HG03442 (cell line): ENCODE results near the gene CNTD1.
"Not testable (repeated sequence)": the region's sequence is repeated elsewhere in the genome, so short reads cannot be mapped to it uniquely, and the experiment has no call there.

Experiments used
- ATAC-seq: cut with Tn5 transposase; IDR thresholded peaks from one replicate; pipeline ENCODE4 v1.9.1; 2021; ENCODE audit warnings: mild to moderate bottlenecking, moderate library complexity; ENCODE audit not compliant: unreplicated experiment

Gene CNTD1

DNA sequence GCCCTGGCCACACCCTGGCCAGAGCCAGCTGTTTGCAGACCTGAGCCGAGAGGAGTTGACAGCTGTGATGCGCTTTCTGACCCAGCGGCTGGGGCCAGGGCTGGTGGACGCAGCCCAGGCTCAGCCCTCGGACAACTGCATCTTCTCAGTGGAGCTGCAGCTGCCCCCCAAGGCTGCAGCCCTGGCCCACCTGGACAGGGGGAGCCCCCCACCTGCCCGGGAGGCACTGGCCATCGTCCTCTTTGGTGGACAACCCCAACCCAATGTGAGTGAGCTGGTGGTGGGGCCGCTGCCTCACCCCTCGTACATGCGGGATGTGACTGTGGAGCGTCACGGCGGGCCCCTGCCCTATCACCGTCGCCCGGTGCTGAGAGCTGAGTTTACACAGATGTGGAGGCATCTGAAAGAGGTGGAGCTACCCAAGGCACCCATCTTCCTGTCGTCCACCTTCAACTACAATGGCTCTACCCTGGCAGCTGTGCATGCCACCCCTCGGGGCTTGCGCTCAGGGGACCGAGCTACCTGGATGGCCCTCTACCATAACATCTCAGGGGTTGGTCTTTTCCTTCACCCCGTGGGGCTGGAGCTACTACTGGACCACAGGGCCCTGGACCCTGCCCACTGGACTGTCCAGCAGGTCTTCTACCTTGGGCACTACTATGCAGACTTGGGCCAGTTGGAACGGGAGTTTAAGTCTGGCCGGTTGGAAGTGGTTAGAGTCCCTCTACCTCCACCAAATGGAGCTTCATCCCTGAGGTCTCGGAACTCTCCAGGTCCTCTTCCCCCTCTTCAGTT, 46.3 kb downstream of the CNTD1 start:
- ATAC-seq, result no peak

DNA sequence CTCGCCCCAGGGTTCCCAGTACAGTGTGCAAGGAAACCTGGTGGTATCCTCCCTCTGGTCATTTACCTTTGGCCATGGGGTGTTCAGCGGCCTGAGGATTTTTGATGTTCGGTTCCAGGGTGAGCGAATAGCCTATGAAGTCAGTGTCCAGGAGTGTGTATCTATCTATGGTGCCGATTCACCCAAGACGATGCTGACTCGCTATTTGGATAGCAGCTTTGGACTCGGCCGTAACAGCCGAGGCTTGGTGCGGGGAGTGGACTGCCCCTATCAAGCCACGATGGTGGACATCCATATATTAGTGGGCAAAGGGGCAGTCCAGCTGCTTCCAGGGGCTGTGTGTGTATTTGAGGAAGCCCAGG, 46.9 kb downstream of the CNTD1 start:
- ATAC-seq, result no peak

DNA sequence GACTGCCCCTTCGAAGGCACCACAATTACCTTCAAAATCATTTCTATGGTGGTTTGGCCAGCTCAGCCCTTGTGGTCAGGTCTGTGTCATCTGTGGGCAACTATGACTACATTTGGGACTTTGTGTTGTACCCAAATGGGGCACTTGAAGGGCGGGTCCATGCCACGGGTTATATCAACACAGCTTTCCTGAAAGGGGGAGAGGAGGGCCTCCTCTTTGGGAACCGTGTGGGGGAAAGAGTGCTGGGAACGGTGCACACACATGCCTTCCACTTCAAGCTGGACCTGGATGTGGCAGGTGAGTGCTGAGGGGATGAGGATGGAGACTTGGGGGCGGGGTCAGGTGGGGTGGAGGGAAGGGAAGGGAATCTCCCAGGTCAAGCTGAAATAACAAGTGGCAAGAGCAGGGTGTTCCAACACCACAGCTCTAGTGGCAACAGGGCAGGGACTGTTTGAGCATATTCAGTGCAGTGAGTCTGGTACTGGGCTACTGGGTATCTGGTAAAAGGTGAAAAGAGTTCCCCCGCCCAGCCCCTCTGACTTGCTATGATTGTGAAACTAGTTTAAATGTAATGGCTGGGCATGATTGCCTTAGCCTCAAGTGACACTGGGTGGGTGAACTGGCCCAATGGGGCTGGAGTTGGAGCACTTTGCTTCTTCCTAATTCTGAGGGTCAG, 47.4 kb downstream of the CNTD1 start:
- no peak for ATAC-seq

DNA sequence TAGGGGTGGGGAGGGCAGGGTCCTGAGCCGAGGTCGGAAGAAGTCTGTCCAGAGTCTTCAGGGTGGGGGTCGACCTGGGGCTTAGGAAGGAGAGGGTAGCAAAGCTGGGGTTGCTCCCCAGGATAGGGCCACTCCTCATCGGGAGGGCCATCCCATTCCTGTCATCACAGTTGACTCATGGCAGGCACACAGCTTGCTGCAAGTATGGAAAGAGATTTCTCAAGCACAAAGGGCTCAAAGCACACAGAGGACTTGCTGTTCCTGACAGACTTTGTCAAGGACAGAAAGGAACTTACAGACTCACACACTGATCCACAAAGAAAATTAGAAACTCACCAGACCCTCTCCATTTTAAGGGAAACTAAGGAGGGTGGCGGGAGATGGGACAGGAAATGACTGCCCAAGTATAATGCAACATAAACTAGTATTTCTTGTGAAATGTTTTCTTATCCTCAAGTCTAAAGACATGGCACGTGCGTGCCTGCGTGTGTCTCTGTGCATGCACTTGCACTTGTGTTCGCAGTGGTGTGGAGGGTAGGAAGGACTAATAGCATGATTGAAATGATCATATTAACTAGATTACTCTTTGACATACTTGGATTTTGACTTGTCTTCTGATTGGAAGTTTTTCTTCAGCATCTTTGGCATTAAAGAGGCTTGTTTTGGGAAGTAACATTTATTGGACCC, 48.1 kb downstream of the CNTD1 start:
- no peak for ATAC-seq

DNA sequence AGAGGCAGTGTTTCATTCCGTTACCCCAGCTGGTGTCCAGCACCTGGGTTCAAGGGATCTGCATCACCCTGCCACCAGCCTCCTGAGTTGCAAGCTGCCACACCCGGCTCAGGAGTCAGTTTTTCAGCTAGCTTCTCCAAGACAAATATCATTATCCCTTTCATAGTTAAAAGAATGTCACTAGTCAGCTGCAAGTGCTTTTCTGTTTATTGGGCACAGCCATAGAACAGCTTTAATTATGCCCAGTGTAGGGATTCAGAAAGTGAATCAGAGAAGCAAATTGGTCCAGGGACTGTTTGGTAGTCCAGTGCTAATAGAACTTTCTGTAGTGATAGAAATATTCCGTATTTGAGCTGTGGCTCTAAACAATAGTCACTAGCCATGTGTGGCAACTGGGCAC, 49.4 kb downstream of the CNTD1 start:
- ATAC-seq, result no peak

DNA sequence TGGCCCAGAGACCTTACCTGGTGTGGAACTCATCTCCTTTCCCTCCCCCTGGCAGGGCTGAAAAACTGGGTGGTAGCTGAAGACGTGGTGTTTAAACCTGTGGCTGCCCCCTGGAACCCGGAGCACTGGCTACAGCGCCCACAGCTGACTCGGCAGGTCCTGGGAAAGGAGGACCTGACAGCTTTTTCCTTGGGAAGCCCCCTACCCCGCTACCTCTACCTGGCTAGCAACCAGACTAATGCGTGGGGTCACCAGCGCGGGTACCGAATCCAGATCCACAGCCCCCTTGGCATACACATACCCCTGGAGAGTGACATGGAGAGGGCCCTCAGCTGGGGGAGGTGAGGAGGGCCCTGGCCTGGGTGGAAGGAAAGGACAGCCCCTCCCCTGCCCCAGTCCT, 50.4 kb downstream of the CNTD1 start:
- no peak for ATAC-seq

DNA sequence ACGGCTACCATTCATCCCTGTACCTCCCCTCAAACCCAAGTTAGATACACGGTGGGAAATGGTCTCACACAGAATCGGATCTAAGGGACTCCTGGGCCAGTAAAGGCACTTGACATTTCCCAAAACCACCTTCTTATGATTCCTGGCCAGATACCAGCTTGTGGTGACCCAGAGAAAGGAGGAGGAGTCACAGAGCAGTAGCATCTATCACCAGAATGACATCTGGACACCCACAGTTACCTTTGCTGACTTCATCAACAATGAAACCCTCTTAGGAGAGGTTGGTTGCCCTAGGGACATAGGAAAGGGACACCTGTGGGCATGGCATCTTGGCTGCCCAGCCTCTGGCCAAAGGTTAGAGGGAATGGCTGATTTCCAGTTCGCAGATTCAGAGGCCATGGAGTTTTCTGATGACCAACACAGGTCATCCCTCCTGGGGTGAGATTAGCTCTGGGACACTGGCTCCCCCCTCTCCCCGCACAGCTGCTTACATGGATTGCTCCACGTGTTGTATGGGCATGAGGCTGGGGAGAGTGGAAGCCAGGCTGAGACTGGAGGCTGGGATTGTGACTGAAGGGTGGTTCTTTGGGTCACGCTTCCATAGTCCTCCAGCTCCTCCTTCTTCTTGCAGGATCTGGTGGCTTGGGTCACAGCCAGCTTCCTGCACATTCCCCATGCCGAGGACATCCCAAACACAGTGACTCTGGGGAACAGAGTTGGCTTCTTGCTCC, 51.0 kb downstream of the CNTD1 start:
- no peak for ATAC-seq

DNA sequence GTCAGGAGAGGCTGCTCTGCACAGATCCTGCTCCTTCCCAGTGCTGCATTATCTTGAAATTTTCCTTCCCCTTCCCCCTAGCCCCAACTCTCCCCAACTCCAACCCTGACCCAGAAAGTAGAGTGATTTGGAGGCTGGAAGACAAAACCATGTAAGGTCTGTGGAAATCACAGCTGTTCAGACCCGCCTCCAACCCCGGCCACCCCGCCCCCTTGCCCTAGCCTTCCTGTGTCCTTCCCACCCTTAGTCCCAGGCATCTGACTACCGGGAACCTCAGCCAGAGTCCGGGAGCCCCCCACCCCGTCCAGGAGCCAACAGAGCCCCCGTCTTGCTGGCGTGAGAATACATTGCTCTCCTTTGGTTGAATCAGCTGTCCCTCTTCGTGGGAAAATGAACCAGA, 52.3 kb downstream of the CNTD1 start, which contains the start of gene AOC3:
TSS of gene AOC3 (plus strand) at position 246 of the 400 bp plus-strand sequence. CDS start at position 391, 145 bp downstream.
- no peak for ATAC-seq

DNA sequence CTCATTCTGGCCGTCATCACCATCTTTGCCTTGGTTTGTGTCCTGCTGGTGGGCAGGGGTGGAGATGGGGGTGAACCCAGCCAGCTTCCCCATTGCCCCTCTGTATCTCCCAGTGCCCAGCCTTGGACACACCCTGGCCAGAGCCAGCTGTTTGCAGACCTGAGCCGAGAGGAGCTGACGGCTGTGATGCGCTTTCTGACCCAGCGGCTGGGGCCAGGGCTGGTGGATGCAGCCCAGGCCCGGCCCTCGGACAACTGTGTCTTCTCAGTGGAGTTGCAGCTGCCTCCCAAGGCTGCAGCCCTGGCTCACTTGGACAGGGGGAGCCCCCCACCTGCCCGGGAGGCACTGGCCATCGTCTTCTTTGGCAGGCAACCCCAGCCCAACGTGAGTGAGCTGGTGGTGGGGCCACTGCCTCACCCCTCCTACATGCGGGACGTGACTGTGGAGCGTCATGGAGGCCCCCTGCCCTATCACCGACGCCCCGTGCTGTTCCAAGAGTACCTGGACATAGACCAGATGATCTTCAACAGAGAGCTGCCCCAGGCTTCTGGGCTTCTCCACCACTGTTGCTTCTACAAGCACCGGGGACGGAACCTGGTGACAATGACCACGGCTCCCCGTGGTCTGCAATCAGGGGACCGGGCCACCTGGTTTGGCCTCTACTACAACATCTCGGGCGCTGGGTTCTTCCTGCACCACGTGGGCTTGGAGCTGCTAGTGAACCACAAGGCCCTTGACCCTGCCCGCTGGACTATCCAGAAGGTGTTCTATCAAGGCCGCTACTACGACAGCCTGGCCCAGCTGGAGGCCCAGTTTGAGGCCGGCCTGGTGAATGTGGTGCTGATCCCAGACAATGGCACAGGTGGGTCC, 52.9 kb downstream of the CNTD1 start:
- not testable (repeated sequence) for ATAC-seq

DNA sequence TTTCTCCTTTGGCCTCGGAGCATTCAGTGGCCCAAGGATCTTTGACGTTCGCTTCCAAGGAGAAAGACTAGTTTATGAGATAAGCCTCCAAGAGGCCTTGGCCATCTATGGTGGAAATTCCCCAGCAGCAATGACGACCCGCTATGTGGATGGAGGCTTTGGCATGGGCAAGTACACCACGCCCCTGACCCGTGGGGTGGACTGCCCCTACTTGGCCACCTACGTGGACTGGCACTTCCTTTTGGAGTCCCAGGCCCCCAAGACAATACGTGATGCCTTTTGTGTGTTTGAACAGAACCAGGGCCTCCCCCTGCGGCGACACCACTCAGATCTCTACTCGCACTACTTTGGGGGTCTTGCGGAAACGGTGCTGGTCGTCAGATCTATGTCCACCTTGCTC, 53.7 kb downstream of the CNTD1 start:
- no peak for ATAC-seq

DNA sequence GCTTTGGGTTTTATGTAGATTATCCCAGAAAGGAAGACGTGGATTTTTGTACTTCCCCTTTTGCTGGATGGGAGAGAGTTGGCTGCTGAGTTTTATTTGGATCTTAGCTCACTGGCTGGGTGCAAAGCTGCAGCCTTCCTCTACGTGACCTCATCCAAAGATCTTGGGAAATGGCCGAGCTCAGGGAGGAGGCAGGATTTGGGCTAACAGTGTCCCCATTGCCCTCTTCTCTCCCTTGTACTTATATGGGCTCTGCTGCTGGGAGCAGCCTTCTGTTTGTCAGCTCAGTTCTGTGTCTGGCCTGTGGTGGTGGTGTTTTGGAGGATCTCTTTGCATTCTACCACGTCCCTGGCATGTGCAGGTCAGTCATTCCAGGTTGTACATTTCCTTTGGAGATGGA, 54.3 kb downstream of the CNTD1 start:
- no peak for ATAC-seq

DNA sequence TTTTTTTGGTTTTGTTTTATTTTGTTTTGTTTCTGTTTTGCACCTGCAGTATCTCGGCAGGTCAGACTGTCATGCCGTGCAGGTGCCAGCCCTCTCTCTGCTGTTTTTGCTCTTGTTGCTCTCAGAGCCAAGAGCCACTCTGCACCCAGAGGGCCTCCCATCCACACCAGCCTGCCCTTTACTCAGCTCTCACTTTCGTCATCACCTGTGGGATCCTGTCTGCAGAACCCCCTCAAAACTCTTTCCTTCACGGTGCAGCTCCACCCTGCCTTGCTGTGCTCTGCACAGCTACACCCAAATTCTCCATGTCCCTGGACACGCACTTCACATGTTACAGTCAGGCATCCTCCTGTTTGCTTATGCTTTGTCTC, 54.9 kb downstream of the CNTD1 start:
- no peak for ATAC-seq

DNA sequence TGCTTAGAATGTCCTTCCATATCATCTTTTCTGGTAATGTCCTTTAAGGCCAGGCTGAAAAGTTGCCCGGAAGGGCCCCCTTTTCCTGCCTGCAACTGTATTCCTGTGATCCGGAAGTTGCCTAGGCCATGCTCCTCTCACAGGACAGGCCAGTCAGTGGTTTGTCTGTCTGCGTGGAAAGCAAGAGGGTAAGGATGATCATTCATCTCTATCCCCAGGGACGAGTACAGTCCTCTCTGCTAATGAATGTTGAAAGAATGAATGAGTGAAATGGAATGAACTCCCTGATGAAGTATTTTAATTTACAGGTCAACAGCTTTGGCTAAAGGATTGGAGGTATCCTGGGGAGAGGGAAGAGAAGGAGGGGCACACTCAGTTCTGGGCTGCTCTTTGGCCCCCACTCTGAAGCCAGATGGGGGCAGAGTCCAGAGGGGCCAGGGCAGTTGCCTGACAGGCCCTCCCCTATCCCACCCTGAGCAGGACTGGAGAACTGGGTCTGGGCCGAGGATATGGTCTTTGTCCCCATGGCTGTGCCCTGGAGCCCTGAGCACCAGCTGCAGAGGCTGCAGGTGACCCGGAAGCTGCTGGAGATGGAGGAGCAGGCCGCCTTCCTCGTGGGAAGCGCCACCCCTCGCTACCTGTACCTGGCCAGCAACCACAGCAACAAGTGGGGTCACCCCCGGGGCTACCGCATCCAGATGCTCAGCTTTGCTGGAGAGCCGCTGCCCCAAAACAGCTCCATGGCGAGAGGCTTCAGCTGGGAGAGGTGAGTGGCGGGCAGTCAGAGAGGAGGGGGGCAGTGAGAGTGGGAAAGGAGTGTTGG, 55.5 kb downstream of the CNTD1 start:
- no peak for ATAC-seq

DNA sequence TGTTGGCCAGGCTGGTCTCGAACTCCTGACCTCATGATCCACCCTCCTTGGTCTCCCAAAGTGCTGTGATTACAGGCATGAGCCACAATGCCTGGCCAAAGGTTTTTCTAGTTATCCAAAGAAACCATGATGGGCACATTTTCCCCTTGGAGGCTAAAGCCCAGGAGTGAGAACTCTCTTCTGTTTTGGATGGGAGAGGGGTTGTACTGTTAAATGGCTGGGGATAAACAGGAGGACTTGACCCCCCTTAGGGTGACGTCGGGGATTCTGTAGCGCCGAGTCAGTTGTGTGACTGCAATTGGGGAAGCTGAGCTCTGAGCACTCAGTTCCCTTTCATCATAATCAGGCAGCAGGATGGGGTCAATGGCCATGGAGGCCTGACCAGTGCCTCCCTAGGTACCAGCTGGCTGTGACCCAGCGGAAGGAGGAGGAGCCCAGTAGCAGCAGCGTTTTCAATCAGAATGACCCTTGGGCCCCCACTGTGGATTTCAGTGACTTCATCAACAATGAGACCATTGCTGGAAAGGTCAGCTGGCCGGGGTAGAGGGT, 56.5 kb downstream of the CNTD1 start:
- no peak for ATAC-seq

DNA sequence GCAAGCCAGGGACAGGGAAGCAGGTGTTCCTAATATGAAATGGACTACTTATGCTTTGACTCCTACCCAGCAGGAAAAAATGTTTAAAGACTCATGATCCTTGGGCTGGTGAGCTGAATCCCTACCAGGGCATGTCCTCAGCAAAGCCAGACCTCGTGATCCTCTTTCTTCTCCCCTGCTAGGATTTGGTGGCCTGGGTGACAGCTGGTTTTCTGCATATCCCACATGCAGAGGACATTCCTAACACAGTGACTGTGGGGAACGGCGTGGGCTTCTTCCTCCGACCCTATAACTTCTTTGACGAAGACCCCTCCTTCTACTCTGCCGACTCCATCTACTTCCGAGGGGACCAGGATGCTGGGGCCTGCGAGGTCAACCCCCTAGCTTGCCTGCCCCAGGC, 57.4 kb downstream of the CNTD1 start:
- ATAC-seq, result not testable (repeated sequence)

DNA sequence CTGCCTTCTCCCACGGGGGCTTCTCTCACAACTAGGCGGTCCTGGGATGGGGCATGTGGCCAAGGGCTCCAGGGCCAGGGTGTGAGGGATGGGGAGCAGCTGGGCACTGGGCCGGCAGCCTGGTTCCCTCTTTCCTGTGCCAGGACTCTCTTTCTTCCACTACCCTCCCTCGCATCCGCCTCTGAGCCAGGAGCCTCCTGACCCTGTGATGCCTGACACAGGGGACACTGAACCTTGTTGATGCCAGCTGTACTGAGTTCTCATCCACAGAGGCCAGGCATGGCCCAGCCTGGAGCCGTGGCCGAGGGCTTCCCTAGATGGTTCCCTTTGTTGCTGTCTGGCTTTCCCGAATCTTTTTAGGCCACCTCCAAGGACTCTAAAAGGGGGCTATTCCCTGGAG, 57.9 kb downstream of the CNTD1 start:
- not testable (repeated sequence) for ATAC-seq

DNA sequence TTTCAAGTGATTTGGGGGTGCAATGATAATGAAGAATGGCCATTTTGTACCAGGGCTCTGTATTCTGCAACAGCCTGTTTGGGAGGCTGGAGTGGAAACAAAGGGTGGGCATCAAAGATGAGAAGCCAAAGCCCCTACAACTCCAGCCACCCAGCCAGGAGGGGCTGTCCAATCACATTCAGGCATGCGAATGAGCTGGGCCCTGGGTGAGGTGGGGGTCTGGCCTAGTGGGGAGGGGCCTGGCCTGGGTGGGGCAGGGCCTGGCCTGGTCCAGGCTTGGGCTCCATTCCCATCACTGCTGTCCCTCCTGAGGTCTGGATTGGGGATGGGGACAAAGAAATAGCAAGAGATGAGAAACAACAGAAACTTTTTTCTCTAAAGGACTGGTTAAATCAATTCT, 58.7 kb downstream of the CNTD1 start:
- no peak for ATAC-seq
